Ovary (tissue), 3 donors: Measurements from ENCODE around the gene LTN1.

Source experiments
- POLR2A ChIP-seq: fragments of 450-650 bp; IDR thresholded peaks from one replicate; pipeline ENCODE4 v1.6.1; 2017; ENCODE audit warnings: antibody characterized with exemption, mild to moderate bottlenecking, moderate library complexity
- TF ChIP-seq, protein P1 (sequence below), 3 donors: fragments of 450-650 bp in 2 of 3; fragments of 200-600 bp in 1 of 3; IDR thresholded peaks; one replicate each; pipeline versions ENCODE4 v1.5.1 to v1.8.0; 2016 to 2022; ENCODE audit warnings: antibody characterized with exemption in 3 of 3, mild to moderate bottlenecking in 1 of 3
- donor health status: DM: no; HTN: no; CAD: no.

DNA sequence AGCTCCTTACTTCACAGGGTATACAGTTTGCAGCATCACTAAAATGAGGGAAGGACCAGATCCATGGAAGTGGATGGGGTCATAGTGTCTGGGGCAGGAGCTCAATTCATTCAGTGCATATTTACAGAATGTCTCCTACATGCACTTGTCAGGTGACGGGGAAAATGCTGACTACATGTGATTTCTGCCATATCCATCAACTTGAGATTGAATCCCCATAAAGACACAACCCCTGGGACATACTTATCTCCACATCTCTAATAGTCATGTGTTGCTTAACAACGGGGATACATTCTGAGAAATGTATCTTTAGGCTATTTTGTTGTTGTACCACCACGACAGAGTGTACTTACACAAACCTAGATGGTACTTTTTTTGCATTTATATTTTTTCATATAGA is 14.5 kb upstream of the LTN1 start:
- TF ChIP-seq, protein P1, sequence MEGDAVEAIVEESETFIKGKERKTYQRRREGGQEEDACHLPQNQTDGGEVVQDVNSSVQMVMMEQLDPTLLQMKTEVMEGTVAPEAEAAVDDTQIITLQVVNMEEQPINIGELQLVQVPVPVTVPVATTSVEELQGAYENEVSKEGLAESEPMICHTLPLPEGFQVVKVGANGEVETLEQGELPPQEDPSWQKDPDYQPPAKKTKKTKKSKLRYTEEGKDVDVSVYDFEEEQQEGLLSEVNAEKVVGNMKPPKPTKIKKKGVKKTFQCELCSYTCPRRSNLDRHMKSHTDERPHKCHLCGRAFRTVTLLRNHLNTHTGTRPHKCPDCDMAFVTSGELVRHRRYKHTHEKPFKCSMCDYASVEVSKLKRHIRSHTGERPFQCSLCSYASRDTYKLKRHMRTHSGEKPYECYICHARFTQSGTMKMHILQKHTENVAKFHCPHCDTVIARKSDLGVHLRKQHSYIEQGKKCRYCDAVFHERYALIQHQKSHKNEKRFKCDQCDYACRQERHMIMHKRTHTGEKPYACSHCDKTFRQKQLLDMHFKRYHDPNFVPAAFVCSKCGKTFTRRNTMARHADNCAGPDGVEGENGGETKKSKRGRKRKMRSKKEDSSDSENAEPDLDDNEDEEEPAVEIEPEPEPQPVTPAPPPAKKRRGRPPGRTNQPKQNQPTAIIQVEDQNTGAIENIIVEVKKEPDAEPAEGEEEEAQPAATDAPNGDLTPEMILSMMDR (IDR thresholded peaks at IDR 0.05) = no peak
- TF ChIP-seq POLR2A = no peak
